HG02884 (cell line): ENCODE results near the gene TRIM7.

Source experiments
- ATAC-seq: cut with Tn5 transposase; IDR thresholded peaks from one replicate; pipeline ENCODE4 v1.9.1; 2021; ENCODE audit warnings: mild to moderate bottlenecking, moderate library complexity; ENCODE audit not compliant: unreplicated experiment

Gene TRIM7

GRCh38 chr5:181233088-181233800, 28.2 kb upstream of the TRIM7 start:
- ATAC-seq = no peak

DNA sequence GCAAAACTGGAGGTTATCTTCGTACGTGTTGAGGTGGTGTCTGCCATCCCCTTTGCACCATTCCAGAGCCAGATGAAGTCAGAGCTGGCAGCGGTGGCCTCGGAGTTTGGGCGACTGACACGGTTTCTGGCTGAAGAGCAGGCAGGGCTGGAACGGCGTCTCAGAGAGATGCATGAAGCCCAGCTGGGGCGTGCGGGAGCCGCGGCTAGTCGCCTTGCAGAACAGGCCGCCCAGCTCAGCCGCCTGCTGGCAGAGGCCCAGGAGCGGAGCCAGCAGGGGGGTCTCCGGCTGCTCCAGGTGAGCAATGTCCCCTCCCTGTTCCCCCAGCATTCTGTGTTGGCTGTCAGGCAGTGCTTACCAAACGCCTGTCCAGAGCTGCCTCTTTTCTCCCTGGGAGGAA, 27.6 kb upstream of the TRIM7 start:
- no peak for ATAC-seq

DNA sequence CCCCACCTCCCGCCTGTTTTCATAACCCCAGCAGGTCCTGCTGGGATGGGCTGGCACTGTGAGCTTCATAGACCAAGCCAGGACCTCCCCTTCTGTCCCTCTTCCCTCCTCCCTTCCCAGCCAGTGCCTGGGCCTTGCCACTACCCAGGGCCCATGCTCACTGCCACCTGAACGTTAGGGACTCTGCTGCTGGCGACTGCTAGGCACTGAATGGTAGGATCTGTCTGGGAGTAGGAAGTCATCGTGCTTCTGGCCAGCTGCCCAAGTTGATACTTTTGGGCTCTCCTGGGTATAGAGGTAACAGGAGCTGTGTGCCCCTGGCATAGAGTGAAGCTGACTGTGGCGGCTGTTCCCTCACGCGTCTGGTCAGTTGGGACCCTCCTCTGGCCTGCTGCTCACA, 26.4 kb upstream of the TRIM7 start:
- ATAC-seq = no peak

- no peak for ATAC-seq
Measured at GRCh38 chr5:181230551-181230950, 25.6 kb upstream of the TRIM7 start.

- no peak for ATAC-seq
Measured at GRCh38 chr5:181229996-181230395, 25.0 kb upstream of the TRIM7 start.

DNA sequence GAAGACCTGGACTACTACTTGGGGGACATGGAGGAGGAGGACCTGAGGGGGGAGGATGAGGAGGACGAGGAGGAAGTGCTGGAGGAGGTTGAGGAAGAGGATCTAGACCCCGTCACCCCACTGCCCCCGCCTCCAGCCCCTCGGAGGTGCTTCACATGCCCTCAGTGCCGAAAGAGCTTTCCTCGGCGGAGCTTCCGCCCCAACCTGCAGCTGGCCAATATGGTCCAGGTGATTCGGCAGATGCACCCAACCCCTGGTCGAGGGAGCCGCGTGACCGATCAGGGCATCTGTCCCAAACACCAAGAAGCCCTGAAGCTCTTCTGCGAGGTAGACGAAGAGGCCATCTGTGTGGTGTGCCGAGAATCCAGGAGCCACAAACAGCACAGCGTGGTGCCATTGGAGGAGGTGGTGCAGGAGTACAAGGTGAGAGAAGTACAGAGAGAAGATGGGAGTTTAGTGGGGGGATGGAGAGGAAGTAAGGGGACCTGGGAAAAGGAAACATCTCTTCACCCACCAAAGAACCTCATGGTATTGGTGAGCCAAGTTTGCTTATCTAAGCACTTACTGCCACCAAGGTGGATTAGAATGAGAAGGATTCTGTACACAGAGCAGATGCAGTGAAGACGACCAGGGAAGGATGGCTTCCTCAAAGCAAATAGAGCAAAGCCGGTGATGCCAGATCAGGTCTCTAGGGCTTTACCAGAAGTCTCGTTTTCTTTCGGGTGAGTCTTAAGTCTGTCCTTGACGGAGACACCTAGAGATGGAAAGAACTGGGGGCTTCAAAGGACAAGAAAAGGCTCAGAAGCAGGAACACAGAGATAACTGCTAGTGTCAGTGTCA, 19.6 kb upstream of the TRIM7 start:
- no peak for ATAC-seq

GRCh38 chr5:181223729-181224389, 18.9 kb upstream of the TRIM7 start:
- ATAC-seq = peak; percentile 1

- peak; percentile 53 for ATAC-seq
Measured at GRCh38 chr5:181223058-181223728, 18.2 kb upstream of the TRIM7 start, which contains the start of gene TRIM41. TRIM41 (plus strand) TSS chr5:181223281; CDS start chr5:181224000, 719 bp downstream.

GRCh38 chr5:181222630-181223057, 17.6 kb upstream of the TRIM7 start:
- peak; percentile 2 for ATAC-seq

DNA sequence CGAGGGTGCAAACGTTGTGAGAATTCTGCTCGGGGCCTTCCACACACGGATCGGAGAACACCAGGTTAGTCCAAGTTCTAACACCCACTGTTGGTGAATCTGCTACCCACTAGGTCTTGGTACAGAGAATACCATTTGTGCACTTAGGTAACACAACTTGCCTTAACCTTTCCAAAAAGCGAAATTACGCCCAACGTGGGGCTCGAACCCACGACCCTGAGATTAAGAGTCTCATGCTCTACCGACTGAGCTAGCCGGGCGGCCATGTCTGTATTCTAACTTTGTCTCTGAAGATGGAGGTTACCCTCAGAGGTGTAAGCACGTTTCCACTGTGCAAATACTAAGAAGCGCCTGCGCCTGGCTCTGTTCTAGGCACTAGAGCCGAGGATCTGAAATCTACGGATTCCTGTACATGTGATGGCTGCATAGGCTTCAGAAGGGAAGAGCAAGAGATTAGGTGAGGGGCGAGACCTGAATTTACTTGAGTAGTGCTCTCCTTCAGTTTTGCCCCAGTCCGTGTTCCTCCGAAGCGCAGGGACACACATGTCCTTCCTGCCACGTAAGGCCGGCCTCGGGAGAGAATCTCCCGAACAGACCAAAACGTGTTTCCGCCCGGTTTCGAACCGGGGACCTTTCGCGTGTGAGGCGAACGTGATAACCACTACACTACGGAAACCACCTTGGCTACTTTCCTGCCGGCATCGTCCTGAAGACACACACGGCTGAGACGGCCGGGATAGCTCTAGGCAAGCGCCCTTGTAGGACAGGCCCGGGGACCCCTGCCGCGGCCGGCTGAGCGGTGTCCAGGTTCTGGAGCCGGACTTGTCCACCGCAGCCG, 17.0 kb upstream of the TRIM7 start:
- ATAC-seq = peak; percentile 21

GRCh38 chr5:181221105-181221791, 16.3 kb upstream of the TRIM7 start:
- ATAC-seq = no peak

GRCh38 chr5:181220178-181220515, 15.2 kb upstream of the TRIM7 start:
- ATAC-seq = no peak

- no peak for ATAC-seq
Measured at GRCh38 chr5:181219262-181220177, 14.5 kb upstream of the TRIM7 start.

DNA sequence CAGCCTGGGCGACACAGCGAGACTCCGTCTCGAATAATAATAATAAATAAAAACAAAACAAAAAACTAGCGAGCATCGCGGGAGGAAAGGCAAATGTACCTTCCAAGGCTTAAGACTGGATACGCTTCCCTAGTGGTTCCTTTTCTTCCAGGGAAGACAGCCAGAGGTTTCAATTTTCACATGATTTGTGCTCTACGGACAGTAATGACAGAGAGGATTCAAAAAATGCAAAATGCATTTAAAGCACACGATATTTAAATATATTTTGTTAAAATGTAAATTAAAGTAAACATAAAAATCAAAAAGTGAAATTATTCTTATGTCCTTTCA, 13.8 kb upstream of the TRIM7 start:
- no peak for ATAC-seq

GRCh38 chr5:181217803-181218062, 12.7 kb upstream of the TRIM7 start:
- ATAC-seq = no peak

DNA sequence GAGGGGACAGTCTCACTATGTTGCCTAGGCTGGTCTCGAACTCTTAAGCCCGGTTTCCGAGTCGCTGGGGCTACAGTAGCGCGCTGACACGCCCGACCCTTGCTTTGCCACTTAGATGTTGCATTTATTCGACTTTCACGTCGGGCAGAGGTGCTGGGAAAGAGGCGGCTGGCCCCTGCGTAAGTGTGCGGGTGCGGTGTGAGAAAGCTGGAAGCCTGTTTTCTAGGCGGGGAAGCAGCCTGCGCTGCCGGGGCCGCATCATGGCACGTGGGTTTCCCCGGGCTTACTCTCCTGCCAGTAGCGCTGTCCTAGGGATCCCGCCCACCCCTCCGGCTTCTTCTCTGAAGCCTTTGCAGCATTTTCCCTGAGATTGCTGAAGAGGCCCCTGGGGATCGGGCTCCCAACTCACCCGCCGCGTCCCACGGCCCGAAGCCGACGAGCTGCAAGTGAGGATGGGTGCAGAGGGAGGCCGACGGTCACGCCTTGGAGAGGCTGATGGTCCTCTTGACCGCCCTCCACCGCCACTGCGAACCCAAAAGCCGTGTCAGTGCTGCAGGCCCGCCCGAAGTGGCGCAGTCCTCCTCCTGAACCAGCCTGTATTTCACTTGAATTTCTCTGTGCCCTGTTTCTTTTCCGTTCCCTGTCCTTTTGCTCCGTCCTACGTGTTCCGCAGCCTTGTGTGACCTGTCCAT, 12.3 kb upstream of the TRIM7 start:
- ATAC-seq = no peak

- ATAC-seq = no peak
Measured at GRCh38 chr5:181215997-181216989, 11.3 kb upstream of the TRIM7 start.
